Stimulated activated naive CD4-positive, alpha-beta T cell (primary cell): ENCODE results near the gene G2E3.

ENCODE experiments used
- DNase-seq, 6 experiments: peaks; one replicate each; lab custom pipeline; 2025; lab: John Stamatoyannopoulos, UW

Gene G2E3

GRCh38 chr14:30656190-30656632 is 97.3 kb downstream of the G2E3 start:
- DNase-seq, result peak in 3 of 6 experiments; percentile 1 to 32 (median 17)

GRCh38 chr14:30657050-30657449 is 98.1 kb downstream of the G2E3 start:
- DNase-seq, result no peak

- DNase-seq, result peak in 2 of 6 experiments; percentile 2 to 13
These were observed 98.7 kb downstream of the G2E3 start for GRCh38 chr14:30657606-30658163.

- no peak for DNase-seq
These were observed 99.7 kb downstream of the G2E3 start for GRCh38 chr14:30658645-30659044.

GRCh38 chr14:30669594-30669993 is 110.6 kb downstream of the G2E3 start:
- no peak for DNase-seq
